ENCODE data around the gene STX7.

GRCh38 chr6:132414322-132414721 lies 98.6 kb downstream of the STX7 start:
- no peak for TF ChIP-seq POLR2A (IDR thresholded peaks at IDR 0.05)
- TF ChIP-seq, protein P1, sequence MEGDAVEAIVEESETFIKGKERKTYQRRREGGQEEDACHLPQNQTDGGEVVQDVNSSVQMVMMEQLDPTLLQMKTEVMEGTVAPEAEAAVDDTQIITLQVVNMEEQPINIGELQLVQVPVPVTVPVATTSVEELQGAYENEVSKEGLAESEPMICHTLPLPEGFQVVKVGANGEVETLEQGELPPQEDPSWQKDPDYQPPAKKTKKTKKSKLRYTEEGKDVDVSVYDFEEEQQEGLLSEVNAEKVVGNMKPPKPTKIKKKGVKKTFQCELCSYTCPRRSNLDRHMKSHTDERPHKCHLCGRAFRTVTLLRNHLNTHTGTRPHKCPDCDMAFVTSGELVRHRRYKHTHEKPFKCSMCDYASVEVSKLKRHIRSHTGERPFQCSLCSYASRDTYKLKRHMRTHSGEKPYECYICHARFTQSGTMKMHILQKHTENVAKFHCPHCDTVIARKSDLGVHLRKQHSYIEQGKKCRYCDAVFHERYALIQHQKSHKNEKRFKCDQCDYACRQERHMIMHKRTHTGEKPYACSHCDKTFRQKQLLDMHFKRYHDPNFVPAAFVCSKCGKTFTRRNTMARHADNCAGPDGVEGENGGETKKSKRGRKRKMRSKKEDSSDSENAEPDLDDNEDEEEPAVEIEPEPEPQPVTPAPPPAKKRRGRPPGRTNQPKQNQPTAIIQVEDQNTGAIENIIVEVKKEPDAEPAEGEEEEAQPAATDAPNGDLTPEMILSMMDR (IDR thresholded peaks at IDR 0.05), result no peak

Data from uterus (tissue), 2 donors.